ENCODE data around the gene PCYT1A. TPM values are rescaled to one million over a fixed set of nuclear protein-coding genes. Genes with fewer than 3 reads are reported as not detected.

Gene PCYT1A
- total and polyA plus RNA-seq, 7 donors, result 28.4 to 98.4 (median 62.9) TPM

DNA sequence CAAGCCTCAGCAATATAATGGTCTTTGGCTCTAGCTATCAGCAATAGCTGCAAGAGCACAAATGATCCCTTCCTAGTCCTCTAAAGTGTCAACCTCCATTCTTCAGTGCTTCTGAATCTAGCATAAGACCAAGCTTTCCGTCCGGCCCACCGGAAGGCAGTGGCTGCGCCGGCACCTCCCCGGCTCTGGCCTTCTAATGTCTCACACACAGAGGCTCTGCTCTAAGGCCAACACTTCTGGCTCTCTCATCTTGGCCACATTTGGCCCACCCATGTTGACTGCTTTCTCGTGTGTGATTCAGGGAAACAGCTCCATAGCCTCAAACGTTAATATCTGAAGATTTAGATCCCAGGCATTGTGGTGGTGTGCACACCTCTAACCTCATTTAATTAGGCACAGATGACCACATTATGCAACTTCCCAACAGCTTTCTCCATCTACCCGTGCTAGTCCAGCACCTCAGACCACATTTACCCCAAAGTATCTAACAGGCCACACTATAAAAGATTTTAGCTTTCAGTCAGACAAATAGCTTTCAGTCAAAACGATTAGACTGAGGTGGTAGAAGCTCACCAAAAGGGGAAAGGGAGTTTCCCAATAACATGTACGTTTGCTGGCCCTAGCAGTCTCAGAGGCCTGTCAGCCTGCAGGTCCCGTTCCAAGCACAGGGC is 51.9 kb downstream of the PCYT1A start:
- H3K9me3 ChIP-seq, result no peaks in the 10 kb centered on the region
- no peak overlapping the region for H3K4me3 ChIP-seq
- 64 to 78% (median 67%) methylated on average over 12 of the region's 12 CpGs for WGBS, 3 donors
- H3K36me3 ChIP-seq (ENCODE audit: insufficient read depth in 1 of 2, low read depth in 1 of 2), result peaks cover 12 to 69% of the 10 kb centered on the region in 2 donors
- no peaks in the 10 kb centered on the region for H3K4me1 ChIP-seq
- DNase-seq (no peak), ATAC-seq (no peak)
- no peaks in the 10 kb centered on the region for H3K27me3 ChIP-seq (ENCODE audit: insufficient read depth in 3 of 3, low read length in 2 of 3)
- TF ChIP-seq, protein P1, sequence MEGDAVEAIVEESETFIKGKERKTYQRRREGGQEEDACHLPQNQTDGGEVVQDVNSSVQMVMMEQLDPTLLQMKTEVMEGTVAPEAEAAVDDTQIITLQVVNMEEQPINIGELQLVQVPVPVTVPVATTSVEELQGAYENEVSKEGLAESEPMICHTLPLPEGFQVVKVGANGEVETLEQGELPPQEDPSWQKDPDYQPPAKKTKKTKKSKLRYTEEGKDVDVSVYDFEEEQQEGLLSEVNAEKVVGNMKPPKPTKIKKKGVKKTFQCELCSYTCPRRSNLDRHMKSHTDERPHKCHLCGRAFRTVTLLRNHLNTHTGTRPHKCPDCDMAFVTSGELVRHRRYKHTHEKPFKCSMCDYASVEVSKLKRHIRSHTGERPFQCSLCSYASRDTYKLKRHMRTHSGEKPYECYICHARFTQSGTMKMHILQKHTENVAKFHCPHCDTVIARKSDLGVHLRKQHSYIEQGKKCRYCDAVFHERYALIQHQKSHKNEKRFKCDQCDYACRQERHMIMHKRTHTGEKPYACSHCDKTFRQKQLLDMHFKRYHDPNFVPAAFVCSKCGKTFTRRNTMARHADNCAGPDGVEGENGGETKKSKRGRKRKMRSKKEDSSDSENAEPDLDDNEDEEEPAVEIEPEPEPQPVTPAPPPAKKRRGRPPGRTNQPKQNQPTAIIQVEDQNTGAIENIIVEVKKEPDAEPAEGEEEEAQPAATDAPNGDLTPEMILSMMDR (IDR thresholded peaks at IDR 0.05), result no peak
- intact Hi-C loops (cut with DNase I), result no loop called here
- no peak overlapping the region for H3K27ac ChIP-seq

DNA sequence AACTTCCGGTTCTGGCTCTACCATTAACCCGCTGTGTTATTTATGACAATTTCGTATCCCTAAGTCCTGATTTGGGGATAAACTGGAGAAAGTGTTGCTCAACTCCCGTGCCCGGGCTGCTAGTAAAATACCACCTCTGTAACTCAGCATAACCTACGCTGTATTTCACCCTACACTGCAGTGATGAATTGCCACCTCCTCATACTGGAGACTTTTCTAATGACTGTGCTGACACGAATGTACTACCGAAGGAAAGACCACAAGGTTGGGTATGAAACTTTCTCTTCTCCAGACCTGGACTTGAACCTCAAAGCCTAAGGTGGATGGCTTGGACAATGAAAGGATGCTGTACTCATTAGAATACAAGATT is 54.7 kb downstream of the PCYT1A start:
- intact Hi-C loops (cut with DNase I), result no loop called here
- TF ChIP-seq, protein P1 (IDR thresholded peaks at IDR 0.05), result no peak
- ATAC-seq (no peak), DNase-seq (no peak)
- H3K27me3 ChIP-seq (ENCODE audit: insufficient read depth in 3 of 3, low read length in 2 of 3), result no peaks in the 10 kb centered on the region
- no peak overlapping the region for H3K27ac ChIP-seq
- H3K9me3 ChIP-seq, result no peaks in the 10 kb centered on the region
- H3K36me3 ChIP-seq (ENCODE audit: insufficient read depth in 1 of 2, low read depth in 1 of 2), result peaks cover 3 to 42% of the 10 kb centered on the region in 2 donors
- H3K4me1 ChIP-seq, result no peaks in the 10 kb centered on the region
- H3K4me3 ChIP-seq, result no peak overlapping the region
- 87 to 90% (median 87%) methylated on average over 8 of the region's 8 CpGs for WGBS, 3 donors

DNA sequence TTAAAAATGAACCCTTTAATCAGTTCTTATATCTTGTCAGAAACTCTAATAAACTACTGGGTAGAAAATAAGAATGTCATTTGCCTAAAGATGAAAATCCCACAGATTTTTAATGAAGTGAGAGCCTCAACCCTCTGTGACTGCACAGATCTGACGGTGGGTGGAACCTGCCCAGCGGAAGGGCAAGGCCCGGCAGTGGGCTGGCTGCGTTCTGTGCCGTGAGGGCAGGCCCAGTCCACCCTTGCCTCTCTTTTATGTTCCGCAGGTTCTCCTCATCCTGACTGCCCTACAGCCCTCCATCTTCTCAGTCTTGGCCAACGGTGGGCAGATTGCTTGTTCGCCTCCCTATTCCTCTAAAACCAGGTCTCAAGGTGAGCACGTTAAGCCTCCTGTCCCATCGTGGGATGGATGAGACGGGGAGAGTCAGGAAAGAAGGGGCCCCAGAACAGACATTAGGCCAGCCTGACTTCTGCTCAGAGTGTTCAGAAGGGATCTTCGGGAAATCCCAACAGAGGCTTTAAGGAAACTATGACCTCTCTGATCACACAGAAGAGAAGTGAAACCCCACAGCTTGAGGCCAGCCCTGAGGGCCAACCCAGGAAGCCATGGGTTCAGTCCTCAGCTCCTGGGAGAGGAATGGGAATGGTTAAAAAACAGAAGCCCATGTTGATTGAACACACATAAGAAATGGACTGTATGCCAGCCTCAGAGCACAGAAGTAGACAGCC is 55.2 kb downstream of the PCYT1A start:
- intact Hi-C loops (cut with DNase I), result no loop called here
- H3K36me3 ChIP-seq (ENCODE audit: insufficient read depth in 1 of 2, low read depth in 1 of 2), result peaks cover 3 to 36% of the 10 kb centered on the region in 2 donors
- H3K9me3 ChIP-seq, result no peaks in the 10 kb centered on the region
- ATAC-seq (no peak), DNase-seq (no peak)
- TF ChIP-seq, protein P1 (IDR thresholded peaks at IDR 0.05), result no peak
- H3K4me1 ChIP-seq, result no peaks in the 10 kb centered on the region
- no peak overlapping the region for H3K4me3 ChIP-seq
- no peak overlapping the region for H3K27ac ChIP-seq
- 90 to 92% (median 92%) methylated on average over 12 of the region's 12 CpGs for WGBS, 3 donors
- no peaks in the 10 kb centered on the region for H3K27me3 ChIP-seq (ENCODE audit: insufficient read depth in 3 of 3, low read length in 2 of 3)

DNA sequence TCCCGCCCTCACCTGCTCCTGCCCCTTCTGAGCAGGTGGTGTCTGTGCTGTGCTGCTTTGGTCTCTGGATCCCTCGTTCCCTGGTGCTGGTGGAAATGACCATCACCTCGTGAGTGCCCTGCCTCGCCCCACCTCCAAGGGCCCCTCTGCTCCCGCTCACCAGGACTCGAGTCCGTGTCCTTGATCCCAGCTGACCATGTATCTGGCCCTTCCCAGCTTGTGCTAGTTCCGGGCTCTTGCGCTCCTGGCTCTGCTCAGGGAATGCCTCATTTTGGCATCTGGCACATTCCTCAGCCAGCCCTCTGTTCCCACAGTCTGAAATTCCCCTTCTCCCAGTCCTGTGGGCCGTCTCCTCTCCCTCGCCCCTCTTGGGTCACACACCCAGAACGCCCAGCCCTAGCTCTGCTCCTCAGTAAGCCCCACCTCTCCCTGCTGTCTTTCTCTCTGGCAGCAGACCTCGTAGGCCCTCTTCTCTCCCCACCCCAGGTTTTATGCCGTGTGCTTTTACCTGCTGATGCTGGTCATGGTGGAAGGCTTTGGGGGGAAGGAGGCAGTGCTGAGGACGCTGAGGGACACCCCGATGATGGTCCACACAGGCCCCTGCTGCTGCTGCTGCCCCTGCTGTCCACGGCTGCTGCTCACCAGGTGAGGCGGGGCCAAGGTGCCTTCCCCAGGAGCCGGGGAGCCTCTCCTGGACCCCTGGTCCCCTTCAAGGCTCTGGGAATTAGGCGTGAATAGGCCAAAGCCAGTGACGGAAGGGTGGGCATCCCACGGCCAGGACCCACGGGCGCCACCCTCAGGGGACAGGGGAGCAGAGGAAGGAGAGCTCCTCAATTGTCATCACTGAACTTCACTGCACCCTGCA is 59.7 kb downstream of the PCYT1A start:
- peak in 3 of 4 donors; percentile 26 to 47 (median 46) for ATAC-seq

More for the DNA sequence above, 59.7 kb downstream of the PCYT1A start:
- WGBS, 3 donors, result 45 to 52% (median 49%) methylated on average over 23 to 24 of the region's 24 CpGs
- no peak for DNase-seq
- Histone ChIP-seq H3K9me3 (no peaks in the 10 kb centered on the region), H3K27me3 (ENCODE audit: insufficient read depth in 3 of 3, low read length in 2 of 3) (no peaks in the 10 kb centered on the region), H3K36me3 (ENCODE audit: insufficient read depth in 1 of 2, low read depth in 1 of 2) (no peaks in the 10 kb centered on the region), H3K4me3 (no peak overlapping the region), H3K4me1 (no peaks in the 10 kb centered on the region), H3K27ac (no peak overlapping the region)
- TF ChIP-seq, protein P1 (IDR thresholded peaks at IDR 0.05), result no peak
- intact Hi-C loops (cut with DNase I), result no loop called here
